Fibroblast of pulmonary artery (primary cell): ENCODE results near the gene VWA8.
"Not testable (repeated sequence)": the region's sequence is repeated elsewhere in the genome, so short reads cannot be mapped to it uniquely, and the experiment has no call there.

Experiments
- DNase-seq: peaks from one replicate; pipeline ENCODE4 v3.0.0-alpha.2; 2010; ENCODE audit warnings: low read depth
- H3K4me3 ChIP-seq: replicated peaks from 2 replicates; pipeline ENCODE4 v1.5.1; 2011; ENCODE audit warnings: low read depth, mild to moderate bottlenecking, control low read depth, low read length, moderate library complexity
- CTCF ChIP-seq: IDR thresholded peaks from 2 replicates; pipeline ENCODE4 v1.5.1; 2011; ENCODE audit warnings: mild to moderate bottlenecking, control low read depth, low read length, inconsistent platforms; ENCODE audit errors: missing control alignments

Gene VWA8

GRCh38 chr13:41851351-41851750, 109.6 kb downstream of the VWA8 start:
- DNase-seq = no peak
- TF ChIP-seq CTCF = no peak
- H3K4me3 ChIP-seq = no peak overlapping the region

- peak; percentile 7 for TF ChIP-seq CTCF
- peak; percentile 41 for DNase-seq
Observed at GRCh38 chr13:41848435-41849255, 112.3 kb downstream of the VWA8 start.

GRCh38 chr13:41847216-41847615, 113.7 kb downstream of the VWA8 start:
- no peak for TF ChIP-seq CTCF
- no peak for DNase-seq
- no peak overlapping the region for H3K4me3 ChIP-seq

More at GRCh38 chr13:41848435-41849255, 112.3 kb downstream of the VWA8 start:
- H3K4me3 ChIP-seq = no peak overlapping the region

- DNase-seq = peak; percentile 73
- no peak overlapping the region for H3K4me3 ChIP-seq
- TF ChIP-seq CTCF = no peak
Observed at GRCh38 chr13:41842036-41842620, 118.8 kb downstream of the VWA8 start.

- no peak overlapping the region for H3K4me3 ChIP-seq
- no peak for TF ChIP-seq CTCF
- peak; percentile 14 for DNase-seq
Observed at GRCh38 chr13:41837629-41838028, 123.3 kb downstream of the VWA8 start.

- DNase-seq = no peak
- no peak for TF ChIP-seq CTCF
Observed at GRCh38 chr13:41835871-41836270, 125.0 kb downstream of the VWA8 start.

GRCh38 chr13:41834697-41835096, 126.2 kb downstream of the VWA8 start:
- DNase-seq, H3K4me3 ChIP-seq: not testable (repeated sequence)

More at GRCh38 chr13:41835871-41836270, 125.0 kb downstream of the VWA8 start:
- H3K4me3 ChIP-seq = no peak overlapping the region
